ENCODE data around the gene JMJD7. TPM values are rescaled to one million over a fixed set of nuclear protein-coding genes. Genes with fewer than 3 reads are reported as not detected.

JMJD7 gene
- total RNA-seq, 6 experiments from 2014 or later: 6.0 to 8.6 (median 7.3) TPM

DNA sequence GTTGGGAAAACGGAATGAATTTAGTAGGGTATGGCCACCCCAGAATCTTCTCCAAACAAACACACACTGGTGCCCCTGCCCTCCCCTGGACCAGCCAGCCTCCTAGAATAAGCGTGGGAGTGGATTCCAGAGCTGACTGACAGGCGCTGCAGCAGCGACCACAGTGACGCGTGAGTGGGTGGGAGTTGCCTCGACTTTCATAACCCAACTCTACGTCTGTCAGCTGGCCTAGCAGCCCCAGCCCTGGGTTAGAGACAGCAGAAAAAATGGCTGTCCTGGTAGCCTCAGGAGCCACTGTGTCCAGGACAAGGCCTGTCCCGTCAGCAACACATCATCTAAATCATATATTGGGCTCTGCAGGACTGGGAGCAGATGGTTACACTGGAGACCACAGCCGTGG, 20.7 kb downstream of the JMJD7 start:
- H3K4me1 ChIP-seq: no peaks in the 10 kb centered on the region
- no peaks in the 10 kb centered on the region for H3K27me3 ChIP-seq
- 80% methylated on average over 1 of the region's 10 CpGs for WGBS (ENCODE audit: insufficient coverage, low coverage, low lambda C conversion rate, missing lambda C conversion rate)
- TF ChIP-seq, protein P1, sequence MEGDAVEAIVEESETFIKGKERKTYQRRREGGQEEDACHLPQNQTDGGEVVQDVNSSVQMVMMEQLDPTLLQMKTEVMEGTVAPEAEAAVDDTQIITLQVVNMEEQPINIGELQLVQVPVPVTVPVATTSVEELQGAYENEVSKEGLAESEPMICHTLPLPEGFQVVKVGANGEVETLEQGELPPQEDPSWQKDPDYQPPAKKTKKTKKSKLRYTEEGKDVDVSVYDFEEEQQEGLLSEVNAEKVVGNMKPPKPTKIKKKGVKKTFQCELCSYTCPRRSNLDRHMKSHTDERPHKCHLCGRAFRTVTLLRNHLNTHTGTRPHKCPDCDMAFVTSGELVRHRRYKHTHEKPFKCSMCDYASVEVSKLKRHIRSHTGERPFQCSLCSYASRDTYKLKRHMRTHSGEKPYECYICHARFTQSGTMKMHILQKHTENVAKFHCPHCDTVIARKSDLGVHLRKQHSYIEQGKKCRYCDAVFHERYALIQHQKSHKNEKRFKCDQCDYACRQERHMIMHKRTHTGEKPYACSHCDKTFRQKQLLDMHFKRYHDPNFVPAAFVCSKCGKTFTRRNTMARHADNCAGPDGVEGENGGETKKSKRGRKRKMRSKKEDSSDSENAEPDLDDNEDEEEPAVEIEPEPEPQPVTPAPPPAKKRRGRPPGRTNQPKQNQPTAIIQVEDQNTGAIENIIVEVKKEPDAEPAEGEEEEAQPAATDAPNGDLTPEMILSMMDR (IDR thresholded peaks at IDR 0.05): no peak
- no peak for TF ChIP-seq POLR2A (IDR thresholded peaks at IDR 0.05)
- no peak for ATAC-seq
- H3K27ac ChIP-seq: no peak overlapping the region
- H3K36me3 ChIP-seq: peaks cover 0 to 20% (median 2%) of the 10 kb centered on the region in 4 donors
- H3K9me3 ChIP-seq: no peaks in the 10 kb centered on the region
- no peak for DNase-seq
- intact Hi-C loops (cut with DNase I): no loop called here
- no peak overlapping the region for H3K4me3 ChIP-seq

GRCh38 chr15:41849204-41849603, 21.3 kb downstream of the JMJD7 start:
- ATAC-seq (no peak), DNase-seq (no peak)
- H3K9me3 ChIP-seq: no peaks in the 10 kb centered on the region
- peaks cover 0 to 20% (median 2%) of the 10 kb centered on the region in 4 donors for H3K36me3 ChIP-seq
- intact Hi-C loops (cut with DNase I): no loop called here
- 80% methylated on average over 4 of the region's 6 CpGs for WGBS (ENCODE audit: insufficient coverage, low coverage, low lambda C conversion rate, missing lambda C conversion rate)
- no peak overlapping the region for H3K27ac ChIP-seq
- TF ChIP-seq POLR2A (IDR thresholded peaks at IDR 0.05): no peak
- TF ChIP-seq, protein P1 (IDR thresholded peaks at IDR 0.05): no peak
- H3K4me1 ChIP-seq: no peaks in the 10 kb centered on the region
- no peak overlapping the region for H3K4me3 ChIP-seq
- H3K27me3 ChIP-seq: no peaks in the 10 kb centered on the region

DNA sequence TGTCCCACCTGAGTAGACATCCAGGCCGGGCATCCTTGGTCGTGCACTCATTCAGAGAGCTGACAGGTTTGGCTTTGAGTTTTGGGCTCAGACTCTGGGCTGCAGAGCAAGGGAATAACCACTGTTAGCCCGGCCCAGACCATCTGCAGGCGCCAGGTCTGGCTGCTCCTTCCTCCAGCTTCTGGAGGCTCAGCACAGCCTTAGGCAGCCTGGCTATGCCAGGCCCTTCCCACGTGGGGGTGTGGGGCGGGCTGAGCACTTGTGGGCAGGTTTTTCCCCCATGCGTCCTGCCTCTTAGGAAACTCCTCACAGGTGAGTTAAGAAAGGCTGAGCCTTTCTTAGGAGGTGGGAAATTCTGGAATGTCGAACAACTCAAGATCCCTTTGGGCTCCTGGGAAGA, 22.0 kb downstream of the JMJD7 start:
- DNase-seq: no peak
- intact Hi-C loops (cut with DNase I): no loop called here
- ATAC-seq: no peak
- no peaks in the 10 kb centered on the region for H3K27me3 ChIP-seq
- no peak overlapping the region for H3K27ac ChIP-seq
- H3K4me3 ChIP-seq: no peak overlapping the region
- 53% methylated on average over 2 of the region's 8 CpGs for WGBS (ENCODE audit: insufficient coverage, low coverage, low lambda C conversion rate, missing lambda C conversion rate)
- TF ChIP-seq, protein P1 (IDR thresholded peaks at IDR 0.05): no peak
- TF ChIP-seq POLR2A (IDR thresholded peaks at IDR 0.05): no peak
- H3K36me3 ChIP-seq: peaks cover 0 to 20% (median 2%) of the 10 kb centered on the region in 4 donors
- no peaks in the 10 kb centered on the region for H3K9me3 ChIP-seq
- H3K4me1 ChIP-seq: no peaks in the 10 kb centered on the region

DNA sequence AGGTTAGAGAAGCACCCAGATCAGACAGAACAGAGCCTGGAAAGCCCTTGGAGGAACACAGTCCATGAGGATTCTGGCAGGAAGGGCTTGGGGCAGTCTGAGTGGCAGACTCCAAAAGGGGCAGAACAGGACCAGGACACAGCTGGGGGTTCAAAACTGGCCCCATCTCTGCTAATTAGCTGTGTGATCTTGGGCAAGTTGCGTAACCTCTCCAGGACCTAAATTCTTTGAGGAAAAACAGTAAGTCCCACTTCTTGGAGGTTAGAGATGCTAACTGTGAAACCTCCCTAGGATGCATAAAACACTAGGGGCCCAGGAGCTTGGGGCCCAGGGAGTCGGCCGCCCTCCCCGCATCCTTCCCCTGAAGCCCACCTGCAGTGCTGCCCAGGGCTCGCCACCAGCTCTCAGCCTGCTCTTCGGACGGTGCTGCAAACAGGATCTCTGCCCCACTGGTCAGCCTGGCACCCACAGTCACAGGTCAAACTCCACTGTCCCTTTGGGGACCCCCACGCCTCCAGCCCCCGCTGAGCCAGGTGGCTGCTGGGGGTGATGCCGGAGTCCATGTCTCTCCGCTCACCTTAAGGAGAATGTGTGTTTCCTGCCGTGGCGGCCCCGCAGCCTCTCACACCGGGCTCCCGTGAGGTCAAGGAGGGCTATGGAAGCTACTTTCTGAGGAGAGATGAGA, 22.7 kb downstream of the JMJD7 start:
- Histone ChIP-seq H3K36me3 (peaks cover 0 to 20% (median 2%) of the 10 kb centered on the region in 4 donors), H3K4me1 (no peaks in the 10 kb centered on the region), H3K27ac (no peak overlapping the region), H3K4me3 (no peak overlapping the region), H3K27me3 (no peaks in the 10 kb centered on the region), H3K9me3 (no peaks in the 10 kb centered on the region)
- no peak for TF ChIP-seq POLR2A (IDR thresholded peaks at IDR 0.05)
- TF ChIP-seq, protein P1 (IDR thresholded peaks at IDR 0.05): no peak
- WGBS (ENCODE audit: insufficient coverage, low coverage, low lambda C conversion rate, missing lambda C conversion rate): 93% methylated on average over 3 of the region's 16 CpGs
- DNase-seq (no peak), ATAC-seq (no peak)
- intact Hi-C loops (cut with DNase I): no loop called here
